SU-DHL-6 (cell line): ENCODE measurements around the gene GAPDHS.

Source experiments
- EZH2phosphoT487 ChIP-seq: fragments of 200-600 bp; sonication (generic), shearing (Covaris generic); conservative IDR thresholded peaks from 2 replicates; pipeline ENCODE4 v1.6.1; 2018; ENCODE audit warnings: mild to moderate bottlenecking, antibody characterized with exemption, low read length, moderate library complexity, mixed read lengths
- TF ChIP-seq, protein P1 (sequence below): fragments of 200-600 bp; sonication (generic); IDR thresholded peaks from one replicate; pipeline ENCODE4 v1.5.1; 2017; ENCODE audit warnings: antibody characterized with exemption, mild to moderate bottlenecking, low read length, moderate library complexity; ENCODE audit not compliant: insufficient read depth, poor library complexity, severe bottlenecking

DNA sequence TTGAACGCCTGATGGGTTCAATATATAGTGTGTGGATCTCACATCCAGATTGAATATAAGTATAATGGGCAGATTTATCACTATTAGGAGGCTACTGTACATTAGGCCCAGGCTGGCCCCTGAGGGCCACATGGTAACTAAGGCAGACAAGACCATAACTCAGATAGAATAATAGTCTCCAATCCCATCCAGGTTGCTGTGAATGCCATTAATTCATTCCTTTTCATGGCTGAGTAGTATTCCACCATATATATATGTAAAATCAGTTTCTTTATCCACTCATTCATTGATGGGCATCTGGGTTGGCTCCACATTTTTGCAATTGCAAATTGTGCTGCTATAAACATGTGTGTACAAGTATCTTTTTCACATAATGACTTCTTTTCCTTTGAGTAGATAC is 44.7 kb downstream of the GAPDHS start:
- TF ChIP-seq, protein P1, sequence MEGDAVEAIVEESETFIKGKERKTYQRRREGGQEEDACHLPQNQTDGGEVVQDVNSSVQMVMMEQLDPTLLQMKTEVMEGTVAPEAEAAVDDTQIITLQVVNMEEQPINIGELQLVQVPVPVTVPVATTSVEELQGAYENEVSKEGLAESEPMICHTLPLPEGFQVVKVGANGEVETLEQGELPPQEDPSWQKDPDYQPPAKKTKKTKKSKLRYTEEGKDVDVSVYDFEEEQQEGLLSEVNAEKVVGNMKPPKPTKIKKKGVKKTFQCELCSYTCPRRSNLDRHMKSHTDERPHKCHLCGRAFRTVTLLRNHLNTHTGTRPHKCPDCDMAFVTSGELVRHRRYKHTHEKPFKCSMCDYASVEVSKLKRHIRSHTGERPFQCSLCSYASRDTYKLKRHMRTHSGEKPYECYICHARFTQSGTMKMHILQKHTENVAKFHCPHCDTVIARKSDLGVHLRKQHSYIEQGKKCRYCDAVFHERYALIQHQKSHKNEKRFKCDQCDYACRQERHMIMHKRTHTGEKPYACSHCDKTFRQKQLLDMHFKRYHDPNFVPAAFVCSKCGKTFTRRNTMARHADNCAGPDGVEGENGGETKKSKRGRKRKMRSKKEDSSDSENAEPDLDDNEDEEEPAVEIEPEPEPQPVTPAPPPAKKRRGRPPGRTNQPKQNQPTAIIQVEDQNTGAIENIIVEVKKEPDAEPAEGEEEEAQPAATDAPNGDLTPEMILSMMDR: no peak
- no peak for TF ChIP-seq EZH2phosphoT487
